Left ventricle myocardium inferior (tissue), 1 donor: ENCODE data around the gene MCTP2. TPM values are rescaled to one million over a fixed set of nuclear protein-coding genes. Genes with fewer than 3 reads are reported as not detected.
A peak's percentile ranks its signal among the peaks of the same experiment; 100 is the strongest.

Source experiments
- DNase-seq: peaks from one replicate; pipeline ENCODE4 v3.0.0-alpha.2; 2020
- H3K27ac ChIP-seq: fragments of 200-600 bp; replicated peaks from 2 replicates; pipeline ENCODE4 v1.8.0; 2021
- H3K27me3 ChIP-seq: fragments of 200-600 bp; 2 replicates; pipeline ENCODE4 v1.8.0; 2021; ENCODE audit warnings: low read depth
- H3K36me3 ChIP-seq: fragments of 200-600 bp; 2 replicates; pipeline ENCODE4 v1.8.0; 2021
- H3K4me1 ChIP-seq: fragments of 200-600 bp; 2 replicates; pipeline ENCODE4 v1.8.0; 2021
- H3K4me3 ChIP-seq: fragments of 200-600 bp; 2 replicates; pipeline ENCODE4 v1.8.0; 2021; ENCODE audit warnings: mild to moderate bottlenecking, moderate library complexity
- H3K9me3 ChIP-seq: fragments of 200-600 bp; replicated peaks from 2 replicates; pipeline ENCODE4 v1.8.0; 2021
- CTCF ChIP-seq: fragments of 200-600 bp; IDR thresholded peaks from 2 replicates; pipeline ENCODE4 v1.8.0; 2021; ENCODE audit warnings: antibody characterized with exemption, mild to moderate bottlenecking, borderline replicate concordance
- intact Hi-C: fragments of 100-400 bp; cut with micrococcal nuclease; formaldehyde crosslinking; loops from one replicate; pipeline ENCODE4 v1.11.0; 2022
- total RNA-seq: library from RNA; stranded (reverse); fragmentation: NEBNext Ultra II Directional; extraction: Animal tissue kit (Norgen Biotek cat#: 25700); gene quantifications from one replicate; pipeline ENCODE4 v1.2.1, GENCODE V29; 2021
- donor health status: DM: no; HTN: yes; CAD: no; lungs with severe emphysema.

MCTP2 gene
- total RNA-seq, 1 donor from 2014 or later, result 1.0 TPM

- no peak overlapping the region for H3K4me3 ChIP-seq
- H3K27ac ChIP-seq, result no peak overlapping the region
- intact Hi-C loops, result no loop called here
- no peaks in the 10 kb centered on the region for H3K9me3 ChIP-seq
- TF ChIP-seq CTCF, result no peak
- no peak for DNase-seq
- H3K27me3 ChIP-seq, result peaks cover 23% of the 10 kb centered on the region
- H3K4me1 ChIP-seq, result peaks cover 4% of the 10 kb centered on the region
- no peaks in the 10 kb centered on the region for H3K36me3 ChIP-seq
Observed at GRCh38 chr15:94297558-94297957, 66.2 kb downstream of the MCTP2 start.

- Histone ChIP-seq H3K36me3 (no peaks in the 10 kb centered on the region), H3K9me3 (no peaks in the 10 kb centered on the region), H3K27me3 (peaks cover 25% of the 10 kb centered on the region), H3K4me3 (no peak overlapping the region), H3K27ac (no peak overlapping the region), H3K4me1 (peaks cover 3% of the 10 kb centered on the region)
- intact Hi-C loops, result no loop called here
- TF ChIP-seq CTCF, result no peak
- no peak for DNase-seq
Observed at GRCh38 chr15:94298364-94298763, 67.0 kb downstream of the MCTP2 start.

GRCh38 chr15:94300612-94301011, 69.3 kb downstream of the MCTP2 start:
- Histone ChIP-seq H3K4me1 (no peaks in the 10 kb centered on the region), H3K27me3 (peaks cover 42% of the 10 kb centered on the region), H3K9me3 (no peaks in the 10 kb centered on the region), H3K27ac (no peak overlapping the region), H3K4me3 (no peak overlapping the region), H3K36me3 (no peaks in the 10 kb centered on the region)
- intact Hi-C loops, result no loop called here
- peak; percentile 35 for DNase-seq
- no peak for TF ChIP-seq CTCF

GRCh38 chr15:94305133-94305532, 73.8 kb downstream of the MCTP2 start:
- H3K4me3 ChIP-seq, result no peak overlapping the region
- no peaks in the 10 kb centered on the region for H3K4me1 ChIP-seq
- TF ChIP-seq CTCF, result no peak
- no peak overlapping the region for H3K27ac ChIP-seq
- H3K9me3 ChIP-seq, result no peaks in the 10 kb centered on the region
- H3K27me3 ChIP-seq, result peaks cover 47% of the 10 kb centered on the region
- no peak for DNase-seq
- intact Hi-C loops, result no loop called here
- H3K36me3 ChIP-seq, result no peaks in the 10 kb centered on the region

- Histone ChIP-seq H3K27ac (no peak overlapping the region), H3K9me3 (no peaks in the 10 kb centered on the region), H3K27me3 (peaks cover 53% of the 10 kb centered on the region), H3K4me3 (no peak overlapping the region), H3K4me1 (no peaks in the 10 kb centered on the region), H3K36me3 (no peaks in the 10 kb centered on the region)
- TF ChIP-seq CTCF, result no peak
- DNase-seq, result no peak
- intact Hi-C loops, result no loop called here
Observed at GRCh38 chr15:94306700-94307650, 75.6 kb downstream of the MCTP2 start.
